ENCODE measurements around the gene NOTCH1.

The NOTCH1 gene

GRCh38 chr9:136513191-136513590, 32.7 kb downstream of the NOTCH1 start:
- DNase-seq: no peak

- no peak for DNase-seq
Measured at GRCh38 chr9:136512651-136513071, 33.2 kb downstream of the NOTCH1 start.

- no peak for DNase-seq
Measured at GRCh38 chr9:136511670-136512592, 33.9 kb downstream of the NOTCH1 start.

- DNase-seq: no peak
Measured at GRCh38 chr9:136511144-136511669, 34.6 kb downstream of the NOTCH1 start.

- DNase-seq: no peak
Measured at GRCh38 chr9:136510561-136510960, 35.3 kb downstream of the NOTCH1 start.

- no peak for DNase-seq
Measured at GRCh38 chr9:136509549-136509948, 36.3 kb downstream of the NOTCH1 start.

GRCh38 chr9:136508729-136509500, 36.9 kb downstream of the NOTCH1 start:
- DNase-seq: no peak

- no peak for DNase-seq
Measured at GRCh38 chr9:136507992-136508375, 37.9 kb downstream of the NOTCH1 start.

- DNase-seq: no peak
Measured at GRCh38 chr9:136507221-136507991, 38.4 kb downstream of the NOTCH1 start.

- DNase-seq: no peak
Measured at GRCh38 chr9:136506425-136506824, 39.4 kb downstream of the NOTCH1 start.

GRCh38 chr9:136505406-136506403, 40.1 kb downstream of the NOTCH1 start:
- DNase-seq: no peak

- DNase-seq: no peak
Measured at GRCh38 chr9:136504512-136505348, 41.1 kb downstream of the NOTCH1 start.

- DNase-seq: no peak
Measured at GRCh38 chr9:136502940-136503550, 42.8 kb downstream of the NOTCH1 start.

- DNase-seq: no peak
Measured at GRCh38 chr9:136502196-136502595, 43.7 kb downstream of the NOTCH1 start.

- DNase-seq: no peak
Measured at GRCh38 chr9:136501686-136502085, 44.2 kb downstream of the NOTCH1 start.

GRCh38 chr9:136499935-136500910, 45.6 kb downstream of the NOTCH1 start:
- no peak for DNase-seq

GRCh38 chr9:136499071-136499934, 46.5 kb downstream of the NOTCH1 start:
- DNase-seq: no peak

All from NCI-H2081 (cell line).